WTC11 (cell line): ENCODE measurements around the gene FAM50A.

Experiments used
- CREM ChIP-seq: sonication (generic); formaldehyde crosslinking; IDR thresholded peaks from 2 replicates; pipeline ENCODE4 v1.8.1; 2022; ENCODE audit warnings: mild to moderate bottlenecking, missing genetic modification reagents, moderate library complexity
- CTCF ChIP-seq: fragments of 200-600 bp; IDR thresholded peaks from 2 replicates; pipeline ENCODE4 v1.8.0; 2022; ENCODE audit warnings: antibody characterized with exemption
- ERG ChIP-seq: fragments of 250-450 bp; sonication (Bioruptor Pico); IDR thresholded peaks from 2 replicates; pipeline ENCODE4 v1.8.0; 2021; ENCODE audit warnings: mild to moderate bottlenecking
- ZNF281 ChIP-seq: sonication (generic); formaldehyde crosslinking; IDR thresholded peaks from 2 replicates; pipeline ENCODE4 v1.8.0; 2023; ENCODE audit warnings: mild to moderate bottlenecking, missing genetic modification reagents
- TF ChIP-seq, protein P1 (sequence below): fragments of 250-450 bp; sonication (Bioruptor Pico); IDR thresholded peaks from 2 replicates; pipeline ENCODE4 v1.9.0; 2021; ENCODE audit warnings: mild to moderate bottlenecking
- TF ChIP-seq, protein P2 (sequence below): sonication (generic); formaldehyde crosslinking; IDR thresholded peaks from 2 replicates; pipeline ENCODE4 v1.8.0; 2023; ENCODE audit warnings: missing genetic modification reagents

DNA sequence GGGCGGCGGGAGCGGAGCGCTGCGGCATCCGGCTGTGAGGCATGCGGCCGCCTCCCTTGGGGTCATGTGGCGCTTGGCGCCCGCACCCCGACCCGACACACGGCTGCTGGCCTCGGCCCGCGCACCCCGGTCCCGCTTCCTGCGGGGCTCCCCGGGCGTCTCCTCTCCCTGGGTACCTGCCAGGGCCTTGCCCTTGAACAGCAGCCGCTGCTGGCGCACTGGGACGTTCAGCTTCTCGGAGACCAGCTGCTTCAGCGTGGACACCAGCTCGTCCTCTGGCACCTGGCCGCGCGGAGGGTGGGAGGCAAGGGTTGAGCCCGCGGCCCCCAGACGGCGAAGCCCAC, 42.1 kb downstream of the FAM50A start:
- TF ChIP-seq, protein P1, sequence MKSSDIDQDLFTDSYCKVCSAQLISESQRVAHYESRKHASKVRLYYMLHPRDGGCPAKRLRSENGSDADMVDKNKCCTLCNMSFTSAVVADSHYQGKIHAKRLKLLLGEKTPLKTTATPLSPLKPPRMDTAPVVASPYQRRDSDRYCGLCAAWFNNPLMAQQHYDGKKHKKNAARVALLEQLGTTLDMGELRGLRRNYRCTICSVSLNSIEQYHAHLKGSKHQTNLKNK (CRISPR knock-in tag), result no peak
- no peak for TF ChIP-seq ERG (CRISPR knock-in tag)
- no peak for TF ChIP-seq CREM (CRISPR knock-in tag)
- TF ChIP-seq ZNF281 (CRISPR knock-in tag), result no peak
- TF ChIP-seq, protein P2, sequence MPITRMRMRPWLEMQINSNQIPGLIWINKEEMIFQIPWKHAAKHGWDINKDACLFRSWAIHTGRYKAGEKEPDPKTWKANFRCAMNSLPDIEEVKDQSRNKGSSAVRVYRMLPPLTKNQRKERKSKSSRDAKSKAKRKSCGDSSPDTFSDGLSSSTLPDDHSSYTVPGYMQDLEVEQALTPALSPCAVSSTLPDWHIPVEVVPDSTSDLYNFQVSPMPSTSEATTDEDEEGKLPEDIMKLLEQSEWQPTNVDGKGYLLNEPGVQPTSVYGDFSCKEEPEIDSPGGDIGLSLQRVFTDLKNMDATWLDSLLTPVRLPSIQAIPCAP, result no peak
- no peak for TF ChIP-seq CTCF
